Type B pancreatic cell (in vitro differentiated cells): ENCODE results near the gene DDX3X. TPM values are rescaled to one million over a fixed set of nuclear protein-coding genes. Genes with fewer than 3 reads are reported as not detected.

Experiments used
- DNase-seq: peaks from one replicate; pipeline ENCODE4 v3.0.0; 2021; ENCODE audit warnings: mixed read lengths; ENCODE audit not compliant: unreplicated experiment; ENCODE audit errors: extremely low spot score
- H3K27ac Mint-ChIP-seq: 2 replicates; pipeline ENCODE4 v1.8.0; 2021; ENCODE audit warnings: mild to moderate bottlenecking, mixed read lengths
- H3K27me3 Mint-ChIP-seq: 2 replicates; pipeline ENCODE4 v1.8.0; 2021; ENCODE audit warnings: mixed read lengths
- H3K36me3 Mint-ChIP-seq: 2 replicates; pipeline ENCODE4 v1.8.0; 2021; ENCODE audit warnings: mixed read lengths
- H3K4me1 Mint-ChIP-seq: one replicate; pipeline ENCODE4 v1.8.0; 2021; ENCODE audit warnings: mixed read lengths; ENCODE audit not compliant: unreplicated experiment
- H3K4me3 Mint-ChIP-seq: 2 replicates; pipeline ENCODE4 v1.8.0; 2021; ENCODE audit warnings: mild to moderate bottlenecking, mixed read lengths
- H3K9me3 Mint-ChIP-seq: 2 replicates; pipeline ENCODE4 v1.8.0; 2021; ENCODE audit warnings: mixed read lengths
- total RNA-seq: library from RNA; stranded (reverse); gene quantifications from 2 replicates; pipeline ENCODE4 v1.2.1, GENCODE V29; 2021; ENCODE audit warnings: low replicate concordance
- TF ChIP-seq, protein P1 (sequence below): fragments of 200-600 bp; sonication (generic); conservative IDR thresholded peaks from 2 replicates; pipeline ENCODE4 v1.5.0; 2021; ENCODE audit warnings: antibody characterized with exemption, mild to moderate bottlenecking

The DDX3X gene
- total RNA-seq, 1 donor from 2014 or later, result 255 TPM

DNA sequence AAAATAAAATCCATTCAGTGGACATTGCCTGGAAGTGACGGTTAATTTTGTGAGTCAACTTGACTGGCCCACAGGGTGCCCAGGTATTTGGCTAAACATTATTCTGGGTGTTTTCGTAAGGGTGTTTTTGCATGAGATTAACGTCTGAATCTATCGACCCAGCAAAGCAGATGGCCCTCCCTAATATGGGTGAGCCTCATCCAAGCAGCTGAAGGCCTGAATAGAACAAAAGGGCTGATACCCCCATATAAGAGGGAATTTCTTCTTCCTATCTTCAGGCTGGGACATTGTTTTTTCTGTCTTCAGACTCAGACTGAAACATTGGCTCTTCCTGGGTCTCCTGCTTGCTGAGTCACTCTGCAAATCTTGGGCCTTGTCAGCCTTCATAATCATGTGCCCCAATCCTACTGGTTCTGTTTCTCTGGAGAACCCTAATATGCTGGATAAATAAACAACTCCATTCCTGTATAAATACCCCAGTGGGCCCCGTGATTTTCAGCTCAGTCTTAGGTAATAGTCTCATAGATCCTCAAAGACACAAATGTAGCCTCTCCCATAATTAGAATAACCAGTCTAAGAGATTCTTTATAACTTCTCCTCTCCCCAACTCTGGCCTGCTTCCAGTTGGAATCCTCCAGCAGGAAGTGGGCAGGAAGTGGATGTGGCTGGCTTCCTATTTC lies 33.1 kb upstream of the DDX3X start:
- H3K9me3 Mint-ChIP-seq, result peaks cover 7% of the 10 kb centered on the region
- H3K27me3 Mint-ChIP-seq, result no peaks in the 10 kb centered on the region
- DNase-seq, result no peak
- H3K36me3 Mint-ChIP-seq, result no peaks in the 10 kb centered on the region
- H3K4me1 Mint-ChIP-seq, result no peaks in the 10 kb centered on the region
- H3K4me3 Mint-ChIP-seq, result no peak overlapping the region
- no peak overlapping the region for H3K27ac Mint-ChIP-seq
- TF ChIP-seq, protein P1, sequence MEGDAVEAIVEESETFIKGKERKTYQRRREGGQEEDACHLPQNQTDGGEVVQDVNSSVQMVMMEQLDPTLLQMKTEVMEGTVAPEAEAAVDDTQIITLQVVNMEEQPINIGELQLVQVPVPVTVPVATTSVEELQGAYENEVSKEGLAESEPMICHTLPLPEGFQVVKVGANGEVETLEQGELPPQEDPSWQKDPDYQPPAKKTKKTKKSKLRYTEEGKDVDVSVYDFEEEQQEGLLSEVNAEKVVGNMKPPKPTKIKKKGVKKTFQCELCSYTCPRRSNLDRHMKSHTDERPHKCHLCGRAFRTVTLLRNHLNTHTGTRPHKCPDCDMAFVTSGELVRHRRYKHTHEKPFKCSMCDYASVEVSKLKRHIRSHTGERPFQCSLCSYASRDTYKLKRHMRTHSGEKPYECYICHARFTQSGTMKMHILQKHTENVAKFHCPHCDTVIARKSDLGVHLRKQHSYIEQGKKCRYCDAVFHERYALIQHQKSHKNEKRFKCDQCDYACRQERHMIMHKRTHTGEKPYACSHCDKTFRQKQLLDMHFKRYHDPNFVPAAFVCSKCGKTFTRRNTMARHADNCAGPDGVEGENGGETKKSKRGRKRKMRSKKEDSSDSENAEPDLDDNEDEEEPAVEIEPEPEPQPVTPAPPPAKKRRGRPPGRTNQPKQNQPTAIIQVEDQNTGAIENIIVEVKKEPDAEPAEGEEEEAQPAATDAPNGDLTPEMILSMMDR, result no peak

DNA sequence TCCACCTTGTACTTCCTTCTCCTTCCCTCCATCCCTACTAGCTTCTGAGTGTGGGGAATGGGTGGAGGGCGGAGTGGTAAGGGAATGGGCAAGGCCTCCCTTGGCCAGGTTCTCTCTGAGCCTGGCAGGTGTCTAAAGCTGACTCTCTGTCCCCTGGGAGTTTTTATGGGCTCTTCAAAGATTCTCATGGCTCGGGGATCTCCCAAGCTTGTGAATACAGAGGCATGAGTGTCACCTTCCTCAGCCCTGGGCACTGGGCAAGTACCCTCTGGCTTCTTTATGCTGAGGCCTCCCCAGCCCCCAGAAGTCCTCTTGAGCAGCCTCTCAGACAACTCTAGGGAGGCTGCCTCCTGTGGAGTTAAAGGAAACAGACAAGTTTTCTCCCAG lies 32.5 kb upstream of the DDX3X start:
- DNase-seq, result no peak
- Mint-ChIP-seq H3K36me3 (no peaks in the 10 kb centered on the region), H3K9me3 (peaks cover 7% of the 10 kb centered on the region), H3K4me1 (no peaks in the 10 kb centered on the region), H3K27ac (no peak overlapping the region), H3K4me3 (no peak overlapping the region), H3K27me3 (no peaks in the 10 kb centered on the region)
- TF ChIP-seq, protein P1, result no peak

DNA sequence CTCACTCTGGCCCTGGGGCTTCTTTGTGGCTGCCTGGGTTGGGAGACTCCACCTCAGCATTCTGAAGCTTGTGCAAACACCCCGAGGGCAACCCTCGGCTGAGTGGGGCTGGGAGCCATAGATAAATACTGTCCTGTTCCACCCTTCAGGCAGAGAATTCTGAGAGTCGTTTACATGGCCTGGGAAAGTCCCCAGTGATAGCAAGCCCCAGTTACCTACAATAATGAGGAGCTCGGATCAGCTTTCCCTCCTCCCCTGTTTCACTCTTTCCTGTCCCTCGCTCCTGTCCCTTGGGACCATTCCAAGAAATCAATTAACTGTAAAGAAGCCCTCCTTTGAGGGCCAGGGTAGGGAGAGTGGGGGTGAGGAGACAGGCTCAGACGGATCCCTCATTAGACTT lies 31.6 kb upstream of the DDX3X start:
- TF ChIP-seq, protein P1, result no peak
- DNase-seq, result no peak
- peaks cover 7% of the 10 kb centered on the region for H3K9me3 Mint-ChIP-seq
- no peak overlapping the region for H3K4me3 Mint-ChIP-seq
- H3K27me3 Mint-ChIP-seq, result no peaks in the 10 kb centered on the region
- H3K4me1 Mint-ChIP-seq, result no peaks in the 10 kb centered on the region
- H3K36me3 Mint-ChIP-seq, result no peaks in the 10 kb centered on the region
- peak overlapping the region; percentile 50 for H3K27ac Mint-ChIP-seq

DNA sequence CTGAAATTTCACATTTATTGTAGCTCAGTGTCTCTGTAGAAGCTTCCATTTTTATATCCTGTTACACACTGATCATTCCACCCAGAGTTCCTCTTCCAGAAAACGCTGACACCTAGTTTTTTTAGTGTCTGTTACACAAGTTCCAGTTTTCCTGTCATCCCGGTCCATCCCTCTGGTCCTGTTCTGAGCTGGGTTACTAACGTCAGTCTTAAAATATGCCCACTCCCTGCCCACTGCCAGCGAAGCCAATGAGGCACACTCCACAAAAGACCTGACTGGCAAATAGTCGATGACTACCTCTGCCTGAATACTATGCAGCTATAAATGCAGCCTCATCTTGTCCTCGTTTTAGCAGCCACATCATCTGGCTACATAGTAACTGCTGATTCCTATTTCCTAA lies 30.9 kb upstream of the DDX3X start:
- DNase-seq, result no peak
- no peaks in the 10 kb centered on the region for H3K36me3 Mint-ChIP-seq
- peak overlapping the region; percentile 50 for H3K27ac Mint-ChIP-seq
- H3K27me3 Mint-ChIP-seq, result no peaks in the 10 kb centered on the region
- H3K4me1 Mint-ChIP-seq, result no peaks in the 10 kb centered on the region
- H3K9me3 Mint-ChIP-seq, result peaks cover 7% of the 10 kb centered on the region
- TF ChIP-seq, protein P1, result no peak
- no peak overlapping the region for H3K4me3 Mint-ChIP-seq

DNA sequence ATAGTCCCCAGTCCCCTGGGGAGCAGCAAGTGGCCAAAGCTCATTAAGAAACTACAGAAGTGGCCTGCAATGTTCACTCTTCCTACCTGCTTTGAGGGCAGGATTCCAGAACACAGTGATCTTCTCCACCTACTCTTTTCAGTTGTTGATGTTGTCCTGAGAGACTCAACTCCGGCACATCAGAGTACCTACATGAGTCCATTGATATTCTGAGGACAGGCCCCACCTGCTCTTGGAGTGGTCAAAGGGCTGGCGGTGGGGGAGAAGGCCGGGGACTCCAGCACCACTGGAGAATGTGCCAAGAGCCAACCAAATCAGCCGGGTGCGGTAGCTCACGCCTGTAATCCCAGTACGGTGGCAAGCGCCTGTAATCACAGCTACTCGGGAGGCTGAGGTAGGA lies 29.8 kb upstream of the DDX3X start:
- Mint-ChIP-seq H3K27me3 (no peaks in the 10 kb centered on the region), H3K4me3 (no peak overlapping the region), H3K36me3 (no peaks in the 10 kb centered on the region), H3K9me3 (peaks cover 7% of the 10 kb centered on the region), H3K4me1 (no peaks in the 10 kb centered on the region), H3K27ac (no peak overlapping the region)
- TF ChIP-seq, protein P1, result no peak
- no peak for DNase-seq
